ENCODE measurements around the gene ZNF674.
A peak's percentile ranks its signal among the peaks of the same experiment; 100 is the strongest.
"Not testable (repeated sequence)": the region's sequence is repeated elsewhere in the genome, so short reads cannot be mapped to it uniquely, and the experiment has no call there.

The ZNF674 gene

DNA sequence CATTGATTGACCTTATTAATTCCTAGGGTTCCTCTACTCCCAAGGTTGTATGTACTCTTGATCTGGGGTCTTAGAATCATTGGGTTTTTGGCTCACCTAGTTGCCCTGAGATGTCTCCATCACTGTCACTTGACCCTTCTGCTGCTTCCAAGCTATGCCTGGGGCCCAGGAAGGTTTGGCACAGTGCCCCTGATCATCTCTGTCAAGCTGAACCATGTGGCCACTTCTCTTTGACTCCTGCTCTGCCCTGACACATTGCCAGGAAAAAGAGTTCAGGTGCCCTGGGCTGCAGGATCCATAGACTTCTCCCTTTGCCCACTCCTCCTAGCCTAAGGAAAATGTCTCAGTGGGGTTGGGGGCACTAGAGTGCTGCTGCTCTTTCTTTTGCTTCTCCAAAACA, 24.4 kb upstream of the ZNF674 start:
- DNase-seq, result no peak

DNA sequence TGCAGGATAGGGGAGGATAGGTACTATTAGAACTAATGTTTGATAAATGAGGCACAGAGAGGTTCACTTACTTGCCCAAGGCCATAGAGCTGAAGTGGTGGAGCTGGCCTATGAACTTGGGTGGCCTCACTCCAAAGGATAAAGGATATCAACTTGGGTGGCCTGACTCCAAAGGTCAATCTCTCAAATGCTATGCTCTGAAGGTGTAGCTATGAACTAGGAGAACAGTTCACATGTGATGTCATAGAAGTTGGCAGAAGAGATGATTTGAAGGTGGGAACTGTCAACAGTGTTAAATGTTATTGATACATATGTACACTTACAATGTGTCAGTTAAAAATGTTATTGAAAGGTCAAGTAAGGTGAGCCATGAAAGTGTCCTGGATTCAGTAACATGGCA, 22.2 kb upstream of the ZNF674 start:
- no peak for DNase-seq

- DNase-seq, result peak; percentile 57 to 73 (median 63)
Observed at GRCh38 chrX:46561824-46562657, 16.8 kb upstream of the ZNF674 start.

- no peak for DNase-seq
Observed at GRCh38 chrX:46559062-46559461, 13.8 kb upstream of the ZNF674 start.

- peak in 2 of 3 donors; percentile 61 to 76 for DNase-seq
Observed at GRCh38 chrX:46554942-46555341, 9.7 kb upstream of the ZNF674 start.

GRCh38 chrX:46553935-46554334, 8.7 kb upstream of the ZNF674 start:
- no peak for DNase-seq

DNA sequence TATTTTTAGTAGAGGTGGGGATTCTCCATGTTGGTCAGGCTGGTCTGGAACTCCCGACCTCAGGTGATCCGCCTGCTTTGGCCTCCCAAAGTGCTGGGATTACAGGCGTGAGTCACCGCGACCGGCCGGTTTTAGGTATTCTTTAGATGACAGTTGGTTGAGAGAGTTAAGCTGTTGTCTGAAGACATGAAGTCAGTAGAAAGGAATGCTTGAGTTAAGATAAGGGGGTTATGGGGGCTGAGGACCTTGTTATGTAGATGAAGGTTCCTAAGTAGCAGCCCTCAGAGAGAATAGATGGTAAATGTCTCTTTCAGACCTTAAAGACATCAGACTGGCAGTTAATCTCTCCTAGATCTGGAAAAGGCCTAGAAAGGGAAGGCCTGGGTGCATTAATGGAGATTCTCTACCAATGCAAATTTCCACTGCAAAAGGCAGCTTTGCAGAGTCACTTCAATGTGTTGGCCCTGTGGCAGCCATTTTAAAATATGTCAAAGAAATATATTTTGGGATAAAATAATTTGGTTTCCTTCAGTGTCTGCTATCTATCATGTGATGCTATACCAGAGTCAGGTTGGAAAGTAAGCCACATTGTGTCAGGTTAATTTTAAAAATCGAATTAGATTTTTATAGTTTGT, 6.4 kb upstream of the ZNF674 start:
- no peak for DNase-seq

DNA sequence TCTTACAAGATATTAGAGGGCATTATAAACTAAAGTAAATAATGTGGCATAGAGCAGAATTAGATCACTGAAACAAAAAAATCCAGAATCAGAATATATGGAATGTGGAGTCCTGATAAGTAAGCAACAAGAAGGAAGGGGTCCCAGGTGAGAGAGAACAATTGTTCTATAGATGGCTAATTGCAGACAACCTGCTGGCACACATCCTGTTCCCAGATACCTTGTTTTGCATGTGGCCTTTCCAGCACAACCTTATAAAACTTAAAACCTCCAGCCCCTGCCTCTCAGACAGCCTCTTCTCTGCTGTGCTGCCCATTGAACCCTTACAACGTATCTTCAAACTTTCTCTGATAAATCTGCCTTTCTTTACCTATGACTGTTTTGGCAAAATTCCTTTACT, 4.7 kb upstream of the ZNF674 start:
- no peak for DNase-seq

DNA sequence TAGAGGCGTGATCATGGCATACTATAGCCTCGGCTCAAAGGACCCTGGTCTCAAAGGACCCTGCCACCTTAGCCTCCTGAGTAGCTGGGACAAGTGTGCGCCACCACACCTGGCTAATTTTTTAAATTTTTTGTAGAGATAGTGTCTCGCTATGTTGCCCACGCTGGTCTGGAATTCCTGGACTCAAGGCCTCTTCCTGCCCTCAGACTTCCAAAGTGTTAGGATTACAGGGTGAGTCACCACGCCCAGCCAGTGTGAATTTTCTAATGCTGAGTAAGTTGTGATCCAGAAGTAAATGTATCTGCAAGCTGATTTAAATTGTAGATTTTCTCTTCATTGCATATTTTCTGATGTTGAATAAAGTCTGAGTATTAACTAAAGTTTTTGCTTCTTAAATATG, 2.6 kb upstream of the ZNF674 start:
- DNase-seq, result no peak

- not testable (repeated sequence) for DNase-seq
Observed at GRCh38 chrX:46544527-46544926, 694 bp downstream of the ZNF674 start.

DNA sequence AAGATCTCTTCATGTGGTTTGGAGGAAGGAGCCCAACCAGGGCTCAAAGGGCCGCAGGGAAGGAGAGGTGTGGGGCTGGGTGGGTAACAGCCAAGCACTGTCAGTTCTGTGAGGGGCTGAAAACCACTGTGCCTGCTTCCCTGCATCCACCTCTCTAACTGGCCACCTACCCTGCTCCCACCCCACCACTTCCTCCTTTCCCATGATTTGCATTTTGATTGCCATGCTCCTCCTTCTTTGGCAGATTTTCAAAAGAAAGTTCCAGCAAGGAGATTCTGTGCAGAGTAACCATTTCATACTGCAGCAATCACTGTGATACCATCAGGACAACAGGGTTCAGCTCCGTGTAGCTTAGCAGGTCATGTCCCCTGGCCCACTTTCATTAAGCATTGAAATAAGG, 1.8 kb downstream of the ZNF674 start:
- no peak for DNase-seq

DNA sequence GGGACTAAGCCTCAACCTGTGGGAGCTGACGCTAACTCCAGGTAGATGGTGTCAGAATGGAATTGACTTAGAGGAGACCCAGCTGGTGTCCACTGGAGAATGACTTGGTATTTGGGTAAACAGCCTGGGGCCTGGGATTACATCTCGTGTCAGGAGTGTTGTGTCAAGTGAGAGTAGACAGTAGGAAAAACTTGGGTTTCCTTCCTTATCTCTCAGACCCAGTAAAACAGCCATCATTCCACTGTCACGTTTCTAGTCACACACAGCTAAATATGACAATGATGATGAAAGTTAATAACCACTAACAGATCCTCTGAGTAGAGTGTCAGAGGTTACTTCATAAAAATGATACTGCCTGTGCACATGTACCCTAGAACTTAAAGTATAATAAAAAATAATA, 13.8 kb downstream of the ZNF674 start:
- no peak for DNase-seq

- not testable (repeated sequence) for DNase-seq
Observed at GRCh38 chrX:46530404-46530908, 14.8 kb downstream of the ZNF674 start.

GRCh38 chrX:46529740-46530403, 15.3 kb downstream of the ZNF674 start:
- not testable (repeated sequence) for DNase-seq

DNA sequence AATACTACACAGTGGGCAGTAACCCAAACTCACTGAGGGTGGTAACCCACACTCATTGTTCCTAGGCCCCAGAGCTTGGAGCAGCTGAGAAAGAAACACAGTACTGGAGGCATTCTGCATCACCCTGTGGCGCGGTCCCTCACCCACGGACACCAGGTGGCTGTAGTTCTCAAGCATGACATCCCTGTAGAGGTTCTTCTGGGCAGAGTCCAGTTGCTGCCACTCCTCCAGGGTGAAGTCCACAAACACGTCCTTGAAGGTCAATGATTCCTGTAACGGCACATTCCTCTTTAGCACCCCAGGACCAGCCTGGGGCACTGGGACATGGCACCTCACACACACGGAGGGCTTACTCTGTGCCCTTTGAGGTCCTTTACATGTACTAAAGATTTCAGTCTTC, 16.6 kb downstream of the ZNF674 start:
- DNase-seq, result not testable (repeated sequence)

- DNase-seq, result no peak
Observed at GRCh38 chrX:46506076-46506475, 39.1 kb downstream of the ZNF674 start.

DNA sequence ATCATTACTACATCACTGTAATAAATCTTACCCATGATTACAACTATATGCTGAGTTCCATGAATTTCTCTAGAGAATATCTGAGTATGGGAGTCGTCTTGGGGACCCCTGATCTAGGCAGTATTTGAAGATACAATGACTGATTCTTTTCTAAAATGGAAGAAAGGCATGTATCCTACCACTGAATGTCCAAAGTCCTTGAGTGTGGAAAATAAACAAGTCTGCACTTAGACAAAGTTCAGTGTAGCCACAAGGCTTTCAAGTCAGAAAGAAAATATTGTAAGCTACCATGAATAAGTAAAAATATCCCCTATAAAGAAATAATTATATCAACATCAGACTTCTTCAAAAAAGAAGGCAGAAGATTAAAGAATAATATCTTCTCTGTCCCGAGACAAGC, 42.4 kb downstream of the ZNF674 start:
- DNase-seq, result no peak

DNA sequence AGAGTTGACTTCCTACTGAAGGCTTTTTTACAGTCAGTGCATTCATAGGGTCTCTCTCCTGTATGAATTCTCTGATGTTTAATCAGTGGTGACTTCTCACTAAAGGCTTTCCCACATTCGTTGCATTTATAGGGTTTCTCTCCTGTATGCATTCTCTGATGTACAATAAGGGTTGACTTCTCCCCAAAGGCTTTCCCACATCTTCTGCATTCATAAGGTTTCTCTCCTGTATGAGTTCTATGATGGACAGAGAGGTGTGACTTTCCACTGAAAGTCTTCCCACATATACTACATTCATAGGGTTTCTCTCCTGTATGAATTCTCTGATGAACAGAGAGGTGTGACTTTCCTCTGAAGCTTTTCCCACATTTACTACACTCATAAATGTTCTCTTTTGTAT, 45.2 kb downstream of the ZNF674 start:
- DNase-seq, result no peak

- DNase-seq, result no peak
Observed at GRCh38 chrX:46488712-46489111, 56.5 kb downstream of the ZNF674 start.

GRCh38 chrX:46485897-46486296, 59.3 kb downstream of the ZNF674 start:
- DNase-seq, result no peak

- DNase-seq, result not testable (repeated sequence)
Observed at GRCh38 chrX:46478634-46479033, 66.6 kb downstream of the ZNF674 start.

- peak in 2 of 3 donors; percentile 1 to 6 for DNase-seq
Observed at GRCh38 chrX:46477435-46477834, 67.8 kb downstream of the ZNF674 start.

GRCh38 chrX:46465203-46465602, 80.0 kb downstream of the ZNF674 start:
- no peak for DNase-seq

DNA sequence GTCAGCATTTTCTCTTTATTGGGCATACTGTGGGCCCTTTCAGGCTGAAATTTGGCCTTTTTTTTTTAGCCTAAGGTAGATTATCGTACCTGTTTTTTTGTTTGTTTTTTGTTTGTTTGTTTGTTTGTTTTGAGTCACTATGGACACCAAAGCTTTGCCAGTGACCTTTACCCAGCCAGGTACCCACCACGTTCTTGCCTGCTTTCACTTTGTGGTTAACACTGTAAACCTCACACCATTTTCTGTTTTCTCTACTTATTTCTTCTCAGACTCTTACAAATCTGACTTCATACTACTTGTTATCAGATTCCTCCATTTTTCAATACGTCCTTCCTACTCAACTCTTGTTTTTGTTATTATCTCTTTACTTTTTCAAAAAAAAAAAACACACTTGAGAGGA, 81.5 kb downstream of the ZNF674 start:
- no peak for DNase-seq
